ENCODE data around the gene RABEP1. TPM values are rescaled to one million over a fixed set of nuclear protein-coding genes. Genes with fewer than 3 reads are reported as not detected.

The RABEP1 gene
- total RNA-seq, 1 donor from 2014 or later: 46.1 TPM

DNA sequence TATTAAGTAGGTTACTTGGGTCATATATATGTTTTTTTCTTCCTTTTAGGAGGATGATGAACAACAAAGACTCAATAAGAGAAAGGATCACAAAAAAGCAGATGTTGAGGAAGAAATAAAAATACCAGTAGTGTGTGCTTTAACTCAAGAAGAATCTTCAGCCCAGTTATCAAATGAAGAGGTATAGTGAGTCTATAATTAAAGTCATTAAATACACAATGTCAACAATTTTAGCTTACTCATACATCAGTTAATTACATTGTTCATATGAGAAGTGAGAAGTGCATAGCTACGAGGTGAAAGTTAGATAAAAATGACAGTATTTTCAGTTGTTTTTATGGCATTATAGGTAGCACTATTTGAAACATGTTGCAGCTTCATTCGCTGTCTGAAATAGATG, 72.2 kb downstream of the RABEP1 start:
- Mint-ChIP-seq H3K27me3 (ENCODE audit: low read depth) (no peaks in the 10 kb centered on the region), H3K4me1 (ENCODE audit: low read depth) (peaks cover 40% of the 10 kb centered on the region), H3K9me3 (ENCODE audit: low read depth) (no peaks in the 10 kb centered on the region), H3K36me3 (ENCODE audit: low read depth) (peaks cover 19% of the 10 kb centered on the region), H3K27ac (ENCODE audit: unreplicated experiment) (peak overlapping the region; percentile 2), H3K4me3 (ENCODE audit: unreplicated experiment) (no peak overlapping the region)
- DNase-seq (ENCODE audit: low spot score): no peak
- no peak for TF ChIP-seq CTCF (IDR thresholded peaks at IDR 0.05)

DNA sequence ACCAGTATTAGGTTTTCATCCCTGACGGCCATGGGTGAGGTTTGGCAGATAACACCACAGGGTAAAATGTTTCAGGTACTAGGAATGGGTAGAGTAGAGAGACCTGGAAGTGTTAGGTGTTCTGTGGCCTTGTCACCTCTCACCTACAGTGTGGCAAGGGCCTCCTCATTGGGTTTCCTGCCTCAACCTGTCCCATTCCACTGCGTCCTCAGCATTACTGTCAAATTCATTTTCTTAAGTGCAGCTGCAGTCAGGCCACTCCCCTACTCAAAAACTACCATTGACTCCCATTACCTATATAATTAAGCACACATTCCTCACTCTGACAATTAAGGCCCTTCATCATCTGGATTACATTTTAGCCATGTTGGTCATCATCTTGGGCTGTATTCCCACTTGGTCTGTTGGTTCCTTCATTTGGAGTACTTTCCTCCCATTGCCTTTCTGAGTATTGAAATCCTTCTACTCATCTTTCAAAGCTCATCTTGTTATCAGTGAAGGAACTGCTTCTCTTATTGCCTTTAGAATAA, 72.9 kb downstream of the RABEP1 start:
- peaks cover 18% of the 10 kb centered on the region for H3K36me3 Mint-ChIP-seq (ENCODE audit: low read depth)
- H3K9me3 Mint-ChIP-seq (ENCODE audit: low read depth): no peaks in the 10 kb centered on the region
- peaks cover 41% of the 10 kb centered on the region for H3K4me1 Mint-ChIP-seq (ENCODE audit: low read depth)
- no peak for DNase-seq (ENCODE audit: low spot score)
- H3K4me3 Mint-ChIP-seq (ENCODE audit: unreplicated experiment): no peak overlapping the region
- no peak for TF ChIP-seq CTCF (IDR thresholded peaks at IDR 0.05)
- peak overlapping the region; percentile 88 for H3K27ac Mint-ChIP-seq (ENCODE audit: unreplicated experiment)
- no peaks in the 10 kb centered on the region for H3K27me3 Mint-ChIP-seq (ENCODE audit: low read depth)

GRCh38 chr17:5355421-5356129, 73.5 kb downstream of the RABEP1 start:
- no peak overlapping the region for H3K4me3 Mint-ChIP-seq (ENCODE audit: unreplicated experiment)
- TF ChIP-seq CTCF (IDR thresholded peaks at IDR 0.05): no peak
- DNase-seq (ENCODE audit: low spot score): no peak
- peaks cover 20% of the 10 kb centered on the region for H3K36me3 Mint-ChIP-seq (ENCODE audit: low read depth)
- H3K27me3 Mint-ChIP-seq (ENCODE audit: low read depth): no peaks in the 10 kb centered on the region
- peaks cover 41% of the 10 kb centered on the region for H3K4me1 Mint-ChIP-seq (ENCODE audit: low read depth)
- peak overlapping the region; percentile 88 for H3K27ac Mint-ChIP-seq (ENCODE audit: unreplicated experiment)
- no peaks in the 10 kb centered on the region for H3K9me3 Mint-ChIP-seq (ENCODE audit: low read depth)

- no peaks in the 10 kb centered on the region for H3K9me3 Mint-ChIP-seq (ENCODE audit: low read depth)
- H3K4me3 Mint-ChIP-seq (ENCODE audit: unreplicated experiment): no peak overlapping the region
- H3K27ac Mint-ChIP-seq (ENCODE audit: unreplicated experiment): no peak overlapping the region
- no peak for DNase-seq (ENCODE audit: low spot score)
- no peak for TF ChIP-seq CTCF (IDR thresholded peaks at IDR 0.05)
- peaks cover 19% of the 10 kb centered on the region for H3K4me1 Mint-ChIP-seq (ENCODE audit: low read depth)
- H3K27me3 Mint-ChIP-seq (ENCODE audit: low read depth): no peaks in the 10 kb centered on the region
- peaks cover 24% of the 10 kb centered on the region for H3K36me3 Mint-ChIP-seq (ENCODE audit: low read depth)
Measured at GRCh38 chr17:5361426-5361825, 79.3 kb downstream of the RABEP1 start.

- Mint-ChIP-seq H3K4me3 (ENCODE audit: unreplicated experiment) (no peak overlapping the region), H3K27me3 (ENCODE audit: low read depth) (no peaks in the 10 kb centered on the region), H3K27ac (ENCODE audit: unreplicated experiment) (no peak overlapping the region), H3K36me3 (ENCODE audit: low read depth) (peaks cover 24% of the 10 kb centered on the region), H3K9me3 (ENCODE audit: low read depth) (no peaks in the 10 kb centered on the region), H3K4me1 (ENCODE audit: low read depth) (peaks cover 19% of the 10 kb centered on the region)
- no peak for TF ChIP-seq CTCF (IDR thresholded peaks at IDR 0.05)
- no peak for DNase-seq (ENCODE audit: low spot score)
Measured at GRCh38 chr17:5362162-5362811, 80.2 kb downstream of the RABEP1 start.

All from chondrocyte (in vitro differentiated cells).